Superior temporal gyrus (tissue), 1 donor: Measurements from ENCODE around the gene GIPC2.

ENCODE experiments used
- DNase-seq: peaks from one replicate; pipeline ENCODE4 v3.0.0-alpha.2; 2016; ENCODE audit errors: extremely low spot score

Gene GIPC2

DNA sequence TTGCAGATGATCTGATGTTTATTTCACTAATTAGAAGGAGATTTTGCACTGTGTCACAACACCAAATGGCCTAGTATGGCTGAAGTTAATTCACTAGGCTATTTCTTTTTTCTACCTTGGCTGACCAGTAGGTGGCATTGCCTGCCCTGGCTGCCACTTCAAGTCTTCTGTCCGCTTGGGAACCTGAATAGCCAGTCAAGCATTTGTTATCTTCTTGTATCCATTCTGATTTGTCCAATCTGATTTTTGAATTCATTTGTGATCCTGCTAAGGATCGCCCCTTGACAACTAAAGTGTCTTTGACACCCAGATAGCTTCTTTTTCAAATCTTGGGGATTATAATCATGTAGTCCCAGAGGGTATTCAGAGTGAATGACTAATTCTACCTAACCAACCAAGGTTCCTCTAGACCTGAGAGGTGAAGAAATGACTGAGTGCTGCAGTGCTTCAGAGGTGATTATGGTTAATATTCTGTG lies 99.4 kb downstream of the GIPC2 start:
- peak; percentile 85 for DNase-seq

DNA sequence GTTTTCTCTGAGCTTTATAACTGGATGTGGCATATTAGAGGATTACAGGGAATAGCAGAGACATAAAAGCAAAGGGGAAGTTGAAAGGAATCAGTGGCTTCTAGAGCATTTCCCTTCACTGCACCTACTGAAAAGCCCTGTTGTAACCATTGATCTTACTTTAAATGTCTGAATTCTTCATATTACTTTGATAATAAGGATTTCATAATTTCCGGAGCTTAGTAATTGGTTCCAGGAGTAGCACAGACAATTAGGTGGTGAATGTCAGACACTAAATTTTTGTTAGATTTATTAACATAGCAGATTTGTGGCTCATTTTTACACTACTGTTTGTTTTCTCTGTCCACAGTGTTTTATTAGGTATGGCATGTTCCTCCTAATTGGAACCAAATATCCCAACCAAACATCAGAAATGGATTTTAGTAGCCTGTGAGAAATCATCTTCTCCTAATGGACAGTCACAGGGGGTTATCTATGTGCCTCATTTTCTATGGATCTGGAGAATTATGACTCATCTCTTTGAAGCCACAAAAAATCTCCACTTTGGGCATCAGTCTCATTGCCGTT lies 100.5 kb downstream of the GIPC2 start:
- no peak for DNase-seq

DNA sequence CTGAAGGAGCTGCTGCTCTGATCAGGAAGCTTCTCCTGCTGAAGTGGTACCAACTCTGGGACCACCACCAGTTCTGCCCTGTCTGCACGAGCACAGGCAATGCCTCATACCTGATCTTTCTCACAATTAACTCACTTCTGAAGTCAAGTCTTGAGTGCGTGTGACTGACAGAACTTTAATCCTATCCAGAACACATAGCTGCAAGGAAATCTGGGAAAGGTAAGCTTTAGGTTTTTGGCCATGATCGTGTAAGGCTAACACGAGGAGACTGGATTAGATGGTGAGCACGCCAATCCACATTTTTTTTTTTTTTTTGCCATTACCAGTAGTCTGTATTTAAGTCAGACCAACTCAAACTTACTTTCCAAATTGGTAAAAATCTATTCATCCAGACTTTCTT lies 101.3 kb downstream of the GIPC2 start:
- no peak for DNase-seq

DNA sequence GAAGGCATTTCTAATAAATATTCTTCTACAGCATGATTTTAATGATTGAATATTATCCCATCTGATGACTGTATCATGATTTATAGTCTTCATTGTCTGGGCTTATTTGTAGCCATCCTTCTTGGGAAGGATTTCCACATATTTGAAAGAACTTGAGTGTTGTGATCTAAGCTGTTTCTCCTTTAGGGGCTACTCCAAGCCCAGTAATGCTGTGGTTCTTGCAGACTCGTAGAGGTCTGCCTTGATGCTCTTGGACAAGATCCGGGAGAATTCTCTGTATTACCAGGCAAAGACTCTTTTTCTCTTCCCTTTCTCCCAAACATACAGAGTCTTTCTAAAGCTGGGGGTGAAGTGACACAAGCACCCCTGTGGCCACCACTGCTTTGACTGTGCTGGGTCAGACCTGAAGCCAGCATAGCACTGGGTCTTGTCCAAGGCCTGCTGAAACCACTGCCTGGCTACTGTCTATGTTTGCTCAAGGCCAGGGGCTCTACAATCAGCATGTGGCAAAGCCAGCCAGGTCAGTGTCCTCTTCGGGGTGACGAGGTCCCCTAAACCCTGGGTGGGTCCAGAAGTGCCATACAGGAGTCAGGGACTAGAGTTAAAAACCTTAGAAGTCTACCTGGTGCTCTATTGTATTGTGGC lies 107.4 kb downstream of the GIPC2 start:
- DNase-seq: no peak

DNA sequence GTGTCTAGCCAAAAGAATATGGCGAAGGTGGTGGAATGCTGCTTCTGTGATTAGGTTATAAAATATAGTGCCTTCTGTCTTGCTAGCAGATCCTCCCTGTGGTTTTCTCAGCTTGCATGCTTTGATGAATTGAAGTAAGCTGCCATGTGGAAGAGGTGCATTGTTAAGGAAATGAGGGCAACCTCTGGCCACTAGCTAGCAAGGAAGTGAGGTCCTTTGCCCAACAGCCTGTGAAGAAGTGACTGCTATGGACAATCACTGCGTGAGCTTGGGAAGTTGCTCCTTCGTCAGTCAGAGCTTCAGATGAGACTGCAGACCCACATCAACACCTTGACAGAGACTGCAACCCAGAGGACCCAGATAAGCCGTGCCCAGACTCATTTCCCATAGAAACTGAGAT lies 109.4 kb downstream of the GIPC2 start:
- DNase-seq: no peak

DNA sequence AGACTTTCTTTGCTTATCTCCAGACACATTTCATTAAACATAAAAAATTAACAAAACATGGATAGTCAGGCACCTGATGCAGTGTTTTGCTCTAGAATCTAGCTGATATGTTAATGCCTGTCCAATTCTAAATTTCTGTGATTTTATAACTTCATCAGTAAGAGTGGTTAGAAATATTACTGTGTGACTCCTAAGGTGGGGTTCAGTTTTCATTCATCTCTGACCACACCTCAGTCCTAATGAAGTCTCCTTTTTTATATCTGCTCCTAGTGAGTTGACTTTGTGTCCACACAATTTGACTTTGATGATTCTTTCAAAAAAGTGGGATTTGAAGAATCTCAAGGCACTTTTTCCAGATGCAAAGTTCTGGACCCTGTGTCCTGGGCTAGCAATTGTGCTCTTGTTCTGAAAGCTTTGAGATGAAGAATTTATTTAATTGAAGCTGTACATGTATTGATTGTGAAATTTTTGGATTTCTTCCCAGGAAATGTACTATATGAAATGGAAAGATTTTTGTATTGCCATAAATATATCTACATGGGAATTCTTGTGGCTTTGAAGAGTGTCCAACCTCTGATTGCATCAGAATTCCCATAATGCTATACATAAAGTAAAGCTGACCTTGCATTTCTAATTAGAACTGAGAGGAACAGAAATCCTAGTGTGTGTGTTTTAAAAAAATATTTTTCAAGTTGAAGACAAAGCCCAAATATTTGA lies 111.2 kb downstream of the GIPC2 start:
- DNase-seq: no peak

DNA sequence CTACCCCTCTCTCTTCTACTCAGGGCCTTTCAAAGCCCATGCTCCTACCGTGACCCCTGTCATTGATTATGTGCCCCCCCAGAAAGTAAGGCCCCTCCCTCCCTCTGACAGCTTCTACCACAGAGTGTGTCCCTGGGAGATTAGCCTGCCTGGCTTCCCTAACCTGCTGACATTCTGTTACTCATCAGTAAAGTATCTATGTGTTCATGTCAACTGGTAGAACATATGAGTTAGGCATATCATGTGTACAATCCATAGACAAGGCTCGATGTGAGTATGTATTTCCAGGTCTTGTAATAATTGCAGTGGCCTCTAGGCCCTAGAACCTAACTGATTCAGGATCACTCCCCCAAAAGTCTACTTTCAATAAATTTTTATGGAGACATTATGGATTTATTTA lies 120.0 kb downstream of the GIPC2 start:
- no peak for DNase-seq

DNA sequence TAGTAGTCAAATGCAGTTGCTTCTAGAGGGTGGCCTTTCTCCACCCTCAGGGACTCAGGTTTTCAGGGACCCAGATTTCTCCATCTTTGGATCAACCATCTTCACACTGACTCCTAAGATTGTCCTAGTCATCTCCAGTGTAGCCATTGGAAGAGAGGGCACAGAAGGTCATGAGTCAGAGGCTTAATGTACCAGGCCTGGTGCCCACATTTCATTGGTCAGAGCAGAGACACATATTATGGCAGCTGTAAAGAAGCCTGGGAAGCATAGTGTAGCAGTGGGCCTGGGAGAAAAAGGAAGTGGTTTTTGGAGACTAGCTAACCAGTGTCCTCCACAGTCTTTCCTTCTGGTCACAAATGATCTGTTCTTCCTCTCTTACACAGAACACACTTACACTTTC lies 122.5 kb downstream of the GIPC2 start:
- no peak for DNase-seq

DNA sequence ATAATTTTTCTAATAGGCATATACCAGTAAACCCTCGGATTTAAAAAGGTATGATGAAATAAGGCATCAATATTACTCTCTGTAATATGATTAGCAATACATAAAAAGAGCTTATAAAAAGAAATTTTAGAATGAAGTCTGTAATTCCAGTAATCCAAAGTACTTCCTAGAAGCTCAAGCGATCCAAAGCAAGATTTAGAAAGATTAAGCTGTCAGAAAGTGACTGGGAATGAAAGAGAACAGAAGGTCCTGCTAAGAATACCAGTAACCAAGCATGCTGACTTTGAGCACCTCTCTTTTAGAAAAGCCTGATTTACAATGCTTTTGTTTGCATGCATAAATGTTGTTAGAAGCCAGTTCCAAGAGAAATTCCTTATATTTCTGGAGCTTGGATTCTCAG lies 125.1 kb downstream of the GIPC2 start:
- DNase-seq: no peak

DNA sequence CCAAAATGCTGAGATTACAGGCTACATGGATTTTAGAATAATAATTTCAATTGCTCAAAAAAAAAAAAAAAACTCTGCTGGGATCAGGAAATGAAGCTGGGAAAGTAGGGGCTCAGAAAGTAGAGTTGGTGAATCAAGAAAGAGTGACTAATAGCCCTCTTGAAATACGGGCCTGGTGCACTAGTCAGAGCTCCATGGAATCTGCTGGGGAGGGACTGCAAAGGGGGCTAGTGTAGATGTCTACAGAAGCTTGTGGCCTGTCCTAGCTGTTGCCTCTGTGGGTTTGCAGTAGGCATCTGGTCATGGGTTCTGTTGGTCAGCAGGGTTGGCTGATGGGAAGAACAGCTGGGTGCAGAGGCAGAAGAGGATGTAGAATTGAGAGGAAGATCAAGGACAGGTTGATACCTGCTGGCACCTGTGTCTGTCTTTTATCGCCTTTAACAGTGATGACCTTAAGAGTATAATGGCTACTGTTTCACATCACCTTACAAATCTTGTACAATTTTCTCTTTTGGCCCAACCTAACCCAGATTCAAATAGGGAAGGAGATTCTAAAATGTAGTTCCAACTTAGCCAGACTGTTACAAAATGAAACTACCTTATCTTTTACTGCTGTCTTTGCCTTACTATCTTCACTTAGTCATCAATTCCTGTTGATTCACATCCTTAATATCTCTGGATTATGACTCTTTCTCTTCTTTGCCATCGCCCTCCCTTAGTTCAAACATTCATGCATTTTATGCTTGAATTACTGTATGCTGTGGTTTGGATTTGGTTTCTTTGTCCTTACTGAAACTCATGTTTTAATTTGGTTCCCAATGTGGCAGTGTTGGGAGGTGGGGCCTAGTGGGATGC lies 126.2 kb downstream of the GIPC2 start:
- no peak for DNase-seq

DNA sequence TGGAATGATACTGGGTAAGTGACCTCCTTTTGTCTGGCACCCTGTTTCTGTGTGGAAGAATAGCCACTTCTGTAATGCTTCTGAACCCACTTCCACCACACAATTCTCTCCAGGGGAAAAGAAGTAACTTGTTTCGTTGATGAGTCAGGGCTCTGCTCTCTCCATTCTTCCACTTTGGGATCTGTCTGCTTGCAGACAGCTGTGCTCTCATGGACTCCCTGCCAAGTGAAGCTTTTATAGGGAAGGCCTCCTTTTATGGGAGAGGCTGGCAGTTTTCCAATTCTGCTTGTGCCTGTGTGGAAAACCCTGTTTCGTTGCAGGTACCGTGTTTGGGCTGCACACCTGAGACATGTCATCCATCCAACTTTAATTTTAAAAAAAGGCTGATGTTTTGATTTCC lies 130.7 kb downstream of the GIPC2 start:
- DNase-seq: no peak

DNA sequence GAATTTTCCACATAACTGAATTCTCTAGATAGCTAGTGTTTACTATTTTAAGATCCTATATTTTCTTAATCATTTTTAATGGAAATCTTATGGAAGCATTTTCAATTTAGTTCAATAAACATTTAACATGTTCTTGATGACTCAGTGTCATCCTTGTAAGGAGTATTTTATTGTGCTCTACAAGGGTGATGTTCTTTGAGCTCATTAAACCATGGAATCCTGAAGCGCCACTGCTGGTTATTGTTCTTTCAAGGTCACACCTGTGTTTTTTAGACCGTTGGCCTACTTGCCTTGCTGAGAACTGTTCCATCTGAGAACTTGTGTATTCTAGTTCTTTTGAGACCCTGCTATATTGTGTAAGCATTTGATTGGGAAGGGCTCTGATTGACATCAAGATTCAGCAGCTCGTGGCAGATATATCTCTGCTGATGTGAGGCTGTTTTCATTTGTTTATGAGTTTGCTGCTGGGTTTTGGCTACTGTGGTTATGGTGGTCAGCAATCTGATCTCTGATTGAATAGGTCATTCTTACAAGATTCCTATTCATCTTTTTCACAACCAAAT lies 132.0 kb downstream of the GIPC2 start:
- no peak for DNase-seq

DNA sequence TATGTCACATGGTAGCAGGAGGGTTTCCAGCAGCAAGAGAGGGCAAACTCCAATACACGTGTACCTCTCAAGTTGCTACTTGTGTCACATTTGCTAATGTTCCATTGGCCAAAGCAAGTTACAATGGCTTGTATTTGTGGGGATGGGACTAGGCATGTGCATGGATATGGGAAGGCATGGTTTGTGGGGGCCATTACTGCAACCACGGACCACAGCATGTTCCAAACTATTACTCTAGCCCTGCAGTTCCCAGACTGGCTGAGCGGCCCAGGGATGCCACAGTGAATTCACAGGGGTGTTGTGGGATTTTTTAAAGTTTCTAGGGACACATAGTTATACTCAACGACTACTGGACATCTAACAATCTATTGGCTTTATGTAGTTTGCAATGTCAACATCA lies 133.1 kb downstream of the GIPC2 start:
- no peak for DNase-seq

DNA sequence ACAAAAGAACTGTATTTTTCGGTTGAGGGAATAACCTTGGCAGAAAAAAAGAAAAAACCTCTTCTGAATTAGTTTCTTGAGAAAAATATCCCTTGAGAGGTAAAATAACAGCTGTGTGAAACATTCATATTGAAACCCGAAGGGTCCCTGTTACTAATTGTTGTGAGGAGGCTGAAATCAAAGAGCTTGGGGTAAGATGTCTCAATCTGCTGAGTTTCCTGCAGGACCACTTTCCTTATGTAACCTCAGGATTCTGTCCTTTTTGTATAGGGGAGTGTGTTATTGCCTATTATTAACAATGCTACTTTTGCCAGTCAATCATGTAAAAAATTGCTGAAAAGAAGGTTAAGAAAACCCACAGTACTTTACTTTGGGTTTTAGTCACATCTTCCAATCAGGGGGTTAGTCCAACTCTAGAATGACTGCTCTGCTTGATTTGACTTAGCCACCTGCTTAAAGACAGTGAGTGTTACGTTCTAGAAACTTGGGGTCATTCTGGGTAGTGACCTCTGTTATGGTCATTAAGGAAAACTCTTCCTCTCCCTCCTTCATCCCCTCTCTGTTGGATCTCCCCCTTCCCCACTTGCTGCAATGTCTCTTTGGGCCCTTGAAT lies 138.8 kb downstream of the GIPC2 start:
- DNase-seq: no peak
